ENCODE data around the gene RDH8.

RDH8 gene

GRCh38 chr19:9991425-9992191, 21.7 kb upstream of the RDH8 start:
- no peak for ATAC-seq
- no peak for TF ChIP-seq ESRRG (CRISPR knock-in tag; IDR thresholded peaks at IDR 0.05)
- TF ChIP-seq ZFP3 (CRISPR knock-in tag; IDR thresholded peaks at IDR 0.05) = no peak
- no peak for TF ChIP-seq ISL1 (CRISPR knock-in tag; IDR thresholded peaks at IDR 0.05)
- no peak for TF ChIP-seq ZFP30 (CRISPR knock-in tag; IDR thresholded peaks at IDR 0.05)
- TF ChIP-seq, protein P1, sequence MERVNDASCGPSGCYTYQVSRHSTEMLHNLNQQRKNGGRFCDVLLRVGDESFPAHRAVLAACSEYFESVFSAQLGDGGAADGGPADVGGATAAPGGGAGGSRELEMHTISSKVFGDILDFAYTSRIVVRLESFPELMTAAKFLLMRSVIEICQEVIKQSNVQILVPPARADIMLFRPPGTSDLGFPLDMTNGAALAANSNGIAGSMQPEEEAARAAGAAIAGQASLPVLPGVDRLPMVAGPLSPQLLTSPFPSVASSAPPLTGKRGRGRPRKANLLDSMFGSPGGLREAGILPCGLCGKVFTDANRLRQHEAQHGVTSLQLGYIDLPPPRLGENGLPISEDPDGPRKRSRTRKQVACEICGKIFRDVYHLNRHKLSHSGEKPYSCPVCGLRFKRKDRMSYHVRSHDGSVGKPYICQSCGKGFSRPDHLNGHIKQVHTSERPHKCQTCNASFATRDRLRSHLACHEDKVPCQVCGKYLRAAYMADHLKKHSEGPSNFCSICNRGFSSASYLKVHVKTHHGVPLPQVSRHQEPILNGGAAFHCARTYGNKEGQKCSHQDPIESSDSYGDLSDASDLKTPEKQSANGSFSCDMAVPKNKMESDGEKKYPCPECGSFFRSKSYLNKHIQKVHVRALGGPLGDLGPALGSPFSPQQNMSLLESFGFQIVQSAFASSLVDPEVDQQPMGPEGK (CRISPR knock-in tag; IDR thresholded peaks at IDR 0.05; ENCODE audit: borderline replicate concordance) = no peak
- TF ChIP-seq ARNTL (CRISPR knock-in tag; IDR thresholded peaks at IDR 0.05; ENCODE audit: borderline replicate concordance, low read depth) = no peak
- TF ChIP-seq SNAI2 (CRISPR knock-in tag; IDR thresholded peaks at IDR 0.05) = no peak
- no peak for TF ChIP-seq BACH2 (CRISPR knock-in tag; IDR thresholded peaks at IDR 0.05; ENCODE audit: borderline replicate concordance)
- TF ChIP-seq OSR1 (CRISPR knock-in tag; IDR thresholded peaks at IDR 0.05) = no peak
- TF ChIP-seq ZC3H10 (CRISPR knock-in tag; IDR thresholded peaks at IDR 0.05) = no peak
- no peak for TF ChIP-seq ZNF70 (CRISPR knock-in tag; IDR thresholded peaks at IDR 0.05)
- TF ChIP-seq, protein P2, sequence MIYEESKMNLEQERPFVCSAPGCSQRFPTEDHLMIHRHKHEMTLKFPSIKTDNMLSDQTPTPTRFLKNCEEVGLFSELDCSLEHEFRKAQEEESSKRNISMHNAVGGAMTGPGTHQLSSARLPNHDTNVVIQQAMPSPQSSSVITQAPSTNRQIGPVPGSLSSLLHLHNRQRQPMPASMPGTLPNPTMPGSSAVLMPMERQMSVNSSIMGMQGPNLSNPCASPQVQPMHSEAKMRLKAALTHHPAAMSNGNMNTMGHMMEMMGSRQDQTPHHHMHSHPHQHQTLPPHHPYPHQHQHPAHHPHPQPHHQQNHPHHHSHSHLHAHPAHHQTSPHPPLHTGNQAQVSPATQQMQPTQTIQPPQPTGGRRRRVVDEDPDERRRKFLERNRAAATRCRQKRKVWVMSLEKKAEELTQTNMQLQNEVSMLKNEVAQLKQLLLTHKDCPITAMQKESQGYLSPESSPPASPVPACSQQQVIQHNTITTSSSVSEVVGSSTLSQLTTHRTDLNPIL (CRISPR knock-in tag; IDR thresholded peaks at IDR 0.05; ENCODE audit: low read depth) = no peak
- TF ChIP-seq GLIS3 (CRISPR knock-in tag; IDR thresholded peaks at IDR 0.05) = no peak
- no peak for TF ChIP-seq CSDC2 (CRISPR knock-in tag; IDR thresholded peaks at IDR 0.05)

DNA sequence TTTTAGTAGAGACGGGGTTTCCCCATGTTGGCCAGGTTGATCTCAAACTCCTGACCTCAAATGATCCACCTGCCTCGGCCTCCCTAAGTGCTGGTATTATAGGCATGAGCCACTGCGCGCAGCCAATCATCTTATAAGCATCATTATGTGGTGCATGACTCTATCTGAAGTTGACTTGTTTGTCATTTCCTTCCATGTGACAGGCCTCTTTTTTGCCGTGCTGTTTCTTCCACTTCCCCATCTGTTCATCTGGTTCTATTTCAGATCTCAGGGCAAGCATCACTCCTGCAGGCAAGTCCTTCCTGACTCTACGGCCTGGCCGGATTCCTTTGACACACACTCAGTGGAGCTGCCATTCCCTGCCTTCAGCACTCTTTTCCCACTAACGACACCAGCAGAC, 18.2 kb upstream of the RDH8 start:
- TF ChIP-seq BACH2 (CRISPR knock-in tag; IDR thresholded peaks at IDR 0.05; ENCODE audit: borderline replicate concordance) (no peak), CSDC2 (CRISPR knock-in tag; IDR thresholded peaks at IDR 0.05) (no peak), SNAI2 (CRISPR knock-in tag; IDR thresholded peaks at IDR 0.05) (no peak)
- TF ChIP-seq, protein P3, sequence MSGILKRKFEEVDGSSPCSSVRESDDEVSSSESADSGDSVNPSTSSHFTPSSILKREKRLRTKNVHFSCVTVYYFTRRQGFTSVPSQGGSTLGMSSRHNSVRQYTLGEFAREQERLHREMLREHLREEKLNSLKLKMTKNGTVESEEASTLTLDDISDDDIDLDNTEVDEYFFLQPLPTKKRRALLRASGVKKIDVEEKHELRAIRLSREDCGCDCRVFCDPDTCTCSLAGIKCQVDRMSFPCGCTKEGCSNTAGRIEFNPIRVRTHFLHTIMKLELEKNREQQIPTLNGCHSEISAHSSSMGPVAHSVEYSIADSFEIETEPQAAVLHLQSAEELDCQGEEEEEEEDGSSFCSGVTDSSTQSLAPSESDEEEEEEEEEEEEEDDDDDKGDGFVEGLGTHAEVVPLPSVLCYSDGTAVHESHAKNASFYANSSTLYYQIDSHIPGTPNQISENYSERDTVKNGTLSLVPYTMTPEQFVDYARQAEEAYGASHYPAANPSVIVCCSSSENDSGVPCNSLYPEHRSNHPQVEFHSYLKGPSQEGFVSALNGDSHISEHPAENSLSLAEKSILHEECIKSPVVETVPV (CRISPR knock-in tag; IDR thresholded peaks at IDR 0.05) = no peak
- TF ChIP-seq, protein P4, sequence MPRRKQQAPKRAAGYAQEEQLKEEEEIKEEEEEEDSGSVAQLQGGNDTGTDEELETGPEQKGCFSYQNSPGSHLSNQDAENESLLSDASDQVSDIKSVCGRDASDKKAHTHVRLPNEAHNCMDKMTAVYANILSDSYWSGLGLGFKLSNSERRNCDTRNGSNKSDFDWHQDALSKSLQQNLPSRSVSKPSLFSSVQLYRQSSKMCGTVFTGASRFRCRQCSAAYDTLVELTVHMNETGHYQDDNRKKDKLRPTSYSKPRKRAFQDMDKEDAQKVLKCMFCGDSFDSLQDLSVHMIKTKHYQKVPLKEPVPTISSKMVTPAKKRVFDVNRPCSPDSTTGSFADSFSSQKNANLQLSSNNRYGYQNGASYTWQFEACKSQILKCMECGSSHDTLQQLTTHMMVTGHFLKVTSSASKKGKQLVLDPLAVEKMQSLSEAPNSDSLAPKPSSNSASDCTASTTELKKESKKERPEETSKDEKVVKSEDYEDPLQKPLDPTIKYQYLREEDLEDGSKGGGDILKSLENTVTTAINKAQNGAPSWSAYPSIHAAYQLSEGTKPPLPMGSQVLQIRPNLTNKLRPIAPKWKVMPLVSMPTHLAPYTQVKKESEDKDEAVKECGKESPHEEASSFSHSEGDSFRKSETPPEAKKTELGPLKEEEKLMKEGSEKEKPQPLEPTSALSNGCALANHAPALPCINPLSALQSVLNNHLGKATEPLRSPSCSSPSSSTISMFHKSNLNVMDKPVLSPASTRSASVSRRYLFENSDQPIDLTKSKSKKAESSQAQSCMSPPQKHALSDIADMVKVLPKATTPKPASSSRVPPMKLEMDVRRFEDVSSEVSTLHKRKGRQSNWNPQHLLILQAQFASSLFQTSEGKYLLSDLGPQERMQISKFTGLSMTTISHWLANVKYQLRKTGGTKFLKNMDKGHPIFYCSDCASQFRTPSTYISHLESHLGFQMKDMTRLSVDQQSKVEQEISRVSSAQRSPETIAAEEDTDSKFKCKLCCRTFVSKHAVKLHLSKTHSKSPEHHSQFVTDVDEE (CRISPR knock-in tag; IDR thresholded peaks at IDR 0.05) = no peak

GRCh38 chr19:9995999-9996398, 17.3 kb upstream of the RDH8 start:
- no peak for ATAC-seq
- TF ChIP-seq TOX (CRISPR knock-in tag; IDR thresholded peaks at IDR 0.05; ENCODE audit: borderline replicate concordance) (no peak), OSR1 (CRISPR knock-in tag; IDR thresholded peaks at IDR 0.05) (no peak), SNAI2 (CRISPR knock-in tag; IDR thresholded peaks at IDR 0.05) (no peak), ZNF70 (CRISPR knock-in tag; IDR thresholded peaks at IDR 0.05) (no peak), ISL1 (CRISPR knock-in tag; IDR thresholded peaks at IDR 0.05) (no peak), ZFP3 (CRISPR knock-in tag; IDR thresholded peaks at IDR 0.05) (no peak), GLIS3 (CRISPR knock-in tag; IDR thresholded peaks at IDR 0.05) (no peak), POU6F1 (CRISPR knock-in tag; IDR thresholded peaks at IDR 0.05; ENCODE audit: borderline replicate concordance, low read depth) (no peak), CSDC2 (CRISPR knock-in tag; IDR thresholded peaks at IDR 0.05) (no peak), ZNF565 (CRISPR knock-in tag; conservative IDR thresholded peaks at IDR 0.05; ENCODE audit: low read depth) (no peak), PPARA (CRISPR knock-in tag; IDR thresholded peaks at IDR 0.05; ENCODE audit: borderline replicate concordance) (no peak), RARB (CRISPR knock-in tag; IDR thresholded peaks at IDR 0.05) (no peak), ARNTL (CRISPR knock-in tag; IDR thresholded peaks at IDR 0.05; ENCODE audit: borderline replicate concordance, low read depth) (no peak), TCF4 (CRISPR knock-in tag; IDR thresholded peaks at IDR 0.05; ENCODE audit: borderline replicate concordance) (no peak), ESRRG (CRISPR knock-in tag; IDR thresholded peaks at IDR 0.05) (no peak)
- TF ChIP-seq, protein P1 (CRISPR knock-in tag; IDR thresholded peaks at IDR 0.05; ENCODE audit: borderline replicate concordance) = no peak
- TF ChIP-seq, protein P3 (CRISPR knock-in tag; IDR thresholded peaks at IDR 0.05) = no peak

More for the DNA sequence above, 18.2 kb upstream of the RDH8 start:
- ATAC-seq = no peak

All from SK-N-SH treated with all-trans-retinoic acid at 6 μM for 48 hours (cell line).